Ascending aorta (tissue), 2 donors: ENCODE results near the gene RARB. TPM values are rescaled to one million over a fixed set of nuclear protein-coding genes. Genes with fewer than 3 reads are reported as not detected.

Source experiments
- DNase-seq, 2 donors: peaks; one replicate each; pipeline ENCODE4 v3.0.0-alpha.2; 2019; ENCODE audit warnings: low spot score in 2 of 2
- H3K27ac ChIP-seq, 2 donors: fragments of 200-600 bp; sonication (generic); one replicate each; pipeline ENCODE4 v1.5.1; 2016 to 2017; ENCODE audit warnings: mild to moderate bottlenecking in 1 of 2
- H3K27me3 ChIP-seq: fragments of 200-600 bp; sonication (generic); one replicate; pipeline ENCODE4 v1.5.1; 2017
- H3K36me3 ChIP-seq, 2 donors: fragments of 200-600 bp; sonication (generic); one replicate each; pipeline ENCODE4 v1.5.1; 2016
- H3K4me1 ChIP-seq, 2 donors: fragments of 200-600 bp; sonication (generic); one replicate each; pipeline ENCODE4 v1.5.1; 2016 to 2017; ENCODE audit warnings: mild to moderate bottlenecking in 1 of 2
- H3K4me3 ChIP-seq, 2 donors: fragments of 200-600 bp; sonication (generic); one replicate each; pipeline ENCODE4 v1.5.1; 2016 to 2017; ENCODE audit warnings: mild to moderate bottlenecking in 1 of 2
- H3K9me3 ChIP-seq, 2 donors: fragments of 200-600 bp; sonication (generic); one replicate each; pipeline ENCODE4 v1.5.1; 2016
- CTCF ChIP-seq, 3 experiments: fragments of 200-600 bp in 2 of 3; fragments of 450-650 bp in 1 of 3; sonication (generic) in 2 of 3; IDR thresholded peaks; one replicate each; pipeline ENCODE4 v1.5.1; 2016 to 2019; ENCODE audit warnings: antibody characterized with exemption in 3 of 3, mild to moderate bottlenecking in 1 of 3, moderate library complexity in 1 of 3
- intact Hi-C: fragments of 100-400 bp; cut with DNase I; formaldehyde crosslinking; loops from one replicate; pipeline ENCODE4 v1.15.1; 2023
- total RNA-seq: library from RNA; depleted of rRNA; stranded (reverse); fragments of >200 nt; gene quantifications from one replicate; pipeline ENCODE4 v1.1.0, GENCODE V29; 2016

RARB gene
- total RNA-seq, 1 donor from 2014 or later: 52.7 TPM

DNA sequence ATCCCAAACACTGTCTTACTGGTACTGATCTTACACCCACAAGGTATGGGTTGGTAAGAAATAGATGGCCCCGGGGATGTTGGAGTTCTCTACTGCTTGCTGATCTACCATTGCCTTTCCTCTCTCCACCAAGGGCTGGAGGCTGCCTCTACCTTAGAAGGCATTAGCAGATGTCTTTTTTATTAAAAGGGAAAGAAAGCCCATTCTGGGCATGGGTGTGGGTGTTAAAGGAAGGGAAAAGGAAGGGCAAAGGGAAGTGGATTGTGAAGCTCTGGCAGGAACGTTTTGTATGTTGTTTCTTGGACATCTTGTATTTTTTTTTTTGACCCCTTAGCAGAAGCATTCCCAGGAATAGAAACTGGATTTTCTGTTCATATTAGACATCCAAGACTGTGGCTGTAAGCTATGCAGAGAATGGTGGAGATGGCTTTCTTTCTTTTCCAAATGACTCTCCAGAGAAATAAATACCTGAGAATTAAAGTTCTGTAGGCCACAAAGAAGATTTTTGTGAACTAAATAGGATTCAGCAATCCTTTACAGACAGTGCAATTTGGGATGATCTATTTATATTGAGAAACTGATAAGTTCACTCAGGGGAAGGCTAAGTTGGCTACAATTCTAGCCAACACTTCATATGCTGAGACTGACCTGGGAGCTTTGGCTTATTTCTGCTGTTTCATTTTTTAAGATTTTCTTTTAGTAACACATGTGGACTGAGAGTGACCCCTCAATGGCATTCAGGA lies 127.8 kb downstream of the RARB start:
- no peak for DNase-seq
- Histone ChIP-seq H3K36me3 (no peaks in the 10 kb centered on the region), H3K9me3 (no peaks in the 10 kb centered on the region), H3K27me3 (no peaks in the 10 kb centered on the region), H3K4me1 (peaks cover 2 to 8% of the 10 kb centered on the region in 2 donors), H3K27ac (peak overlapping the region in 1 of 2 donors; percentile 49), H3K4me3 (no peak overlapping the region)
- intact Hi-C loops: no loop called here
- no peak for TF ChIP-seq CTCF (IDR thresholded peaks at IDR 0.05)

DNA sequence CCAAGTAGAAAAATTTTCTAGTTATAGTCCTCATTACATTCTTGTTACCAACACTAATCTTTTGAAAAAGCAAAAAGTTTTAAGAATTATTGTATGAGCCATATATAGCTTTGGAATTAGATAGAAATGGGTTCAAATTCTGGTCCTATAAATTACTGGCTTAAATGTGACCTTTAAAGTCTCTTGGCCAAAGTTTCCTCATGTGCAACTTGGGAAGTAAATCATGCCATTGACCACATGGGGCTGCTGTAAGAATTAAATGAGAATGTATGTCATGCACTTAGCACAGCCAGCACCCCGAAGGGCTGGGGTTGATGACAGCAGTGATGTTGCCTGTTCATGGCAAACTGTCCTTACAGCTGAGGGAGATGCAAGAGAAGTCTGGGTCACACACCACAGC lies 128.4 kb downstream of the RARB start:
- H3K9me3 ChIP-seq: no peaks in the 10 kb centered on the region
- DNase-seq: no peak
- H3K4me3 ChIP-seq: no peak overlapping the region
- H3K4me1 ChIP-seq: peaks cover 2 to 8% of the 10 kb centered on the region in 2 donors
- TF ChIP-seq CTCF (IDR thresholded peaks at IDR 0.05): no peak
- H3K27ac ChIP-seq: peak overlapping the region in 1 of 2 donors; percentile 49
- H3K27me3 ChIP-seq: no peaks in the 10 kb centered on the region
- H3K36me3 ChIP-seq: no peaks in the 10 kb centered on the region
- intact Hi-C loops: no loop called here

GRCh38 chr3:25557694-25558093 lies 129.6 kb downstream of the RARB start:
- DNase-seq: no peak
- peak overlapping the region in 1 of 2 donors; percentile 57 for H3K27ac ChIP-seq
- H3K4me1 ChIP-seq: peaks cover 2 to 8% of the 10 kb centered on the region in 2 donors
- no peak for TF ChIP-seq CTCF (IDR thresholded peaks at IDR 0.05)
- H3K27me3 ChIP-seq: no peaks in the 10 kb centered on the region
- intact Hi-C loops: no loop called here
- H3K4me3 ChIP-seq: no peak overlapping the region
- H3K9me3 ChIP-seq: no peaks in the 10 kb centered on the region
- H3K36me3 ChIP-seq: no peaks in the 10 kb centered on the region

- H3K4me1 ChIP-seq: peaks cover 2 to 8% of the 10 kb centered on the region in 2 donors
- no peaks in the 10 kb centered on the region for H3K36me3 ChIP-seq
- peak overlapping the region in 1 of 2 donors; percentile 57 for H3K27ac ChIP-seq
- TF ChIP-seq CTCF (IDR thresholded peaks at IDR 0.05): no peak
- H3K9me3 ChIP-seq: no peaks in the 10 kb centered on the region
- no peak for DNase-seq
- intact Hi-C loops: no loop called here
- H3K27me3 ChIP-seq: no peaks in the 10 kb centered on the region
- no peak overlapping the region for H3K4me3 ChIP-seq
Measured at GRCh38 chr3:25558121-25558520, 130.1 kb downstream of the RARB start.

- H3K27me3 ChIP-seq: no peaks in the 10 kb centered on the region
- H3K27ac ChIP-seq: peak overlapping the region; percentile 24 to 57
- peaks cover 2 to 8% of the 10 kb centered on the region in 2 donors for H3K4me1 ChIP-seq
- no peaks in the 10 kb centered on the region for H3K9me3 ChIP-seq
- no peak for TF ChIP-seq CTCF (IDR thresholded peaks at IDR 0.05)
- H3K36me3 ChIP-seq: no peaks in the 10 kb centered on the region
- intact Hi-C loops: no loop called here
- H3K4me3 ChIP-seq: no peak overlapping the region
- no peak for DNase-seq
Measured at GRCh38 chr3:25558796-25559195, 130.7 kb downstream of the RARB start.
